HG03108 (cell line): ENCODE data around the gene PRKN.
"Not testable (repeated sequence)": the region's sequence is repeated elsewhere in the genome, so short reads cannot be mapped to it uniquely, and the experiment has no call there.

Experiments used
- ATAC-seq: cut with Tn5 transposase; IDR thresholded peaks from one replicate; pipeline ENCODE4 v1.9.1; 2021; ENCODE audit warnings: moderate library complexity; ENCODE audit not compliant: unreplicated experiment

PRKN gene

GRCh38 chr6:161926324-161926723, 801.2 kb downstream of the PRKN start:
- no peak for ATAC-seq

- no peak for ATAC-seq
These were observed 803.0 kb downstream of the PRKN start for GRCh38 chr6:161924516-161925116.

- no peak for ATAC-seq
These were observed 804.9 kb downstream of the PRKN start for GRCh38 chr6:161922631-161923119.

GRCh38 chr6:161921602-161922395, 805.8 kb downstream of the PRKN start:
- ATAC-seq: no peak

- ATAC-seq: no peak
These were observed 807.9 kb downstream of the PRKN start for GRCh38 chr6:161919691-161920090.

- no peak for ATAC-seq
These were observed 808.8 kb downstream of the PRKN start for GRCh38 chr6:161918628-161919205.

- no peak for ATAC-seq
These were observed 809.4 kb downstream of the PRKN start for GRCh38 chr6:161918109-161918531.

GRCh38 chr6:161917645-161918044, 809.9 kb downstream of the PRKN start:
- no peak for ATAC-seq

GRCh38 chr6:161915456-161915964, 812.1 kb downstream of the PRKN start:
- no peak for ATAC-seq

GRCh38 chr6:161908872-161909271, 818.7 kb downstream of the PRKN start:
- ATAC-seq: no peak

GRCh38 chr6:161906571-161906970, 821.0 kb downstream of the PRKN start:
- ATAC-seq: no peak

GRCh38 chr6:161903584-161904212, 823.9 kb downstream of the PRKN start:
- no peak for ATAC-seq

- no peak for ATAC-seq
These were observed 825.7 kb downstream of the PRKN start for GRCh38 chr6:161901740-161902426.

- no peak for ATAC-seq
These were observed 833.1 kb downstream of the PRKN start for GRCh38 chr6:161894436-161894835.

GRCh38 chr6:161891542-161891941, 836.0 kb downstream of the PRKN start:
- ATAC-seq: no peak

GRCh38 chr6:161890832-161891297, 836.7 kb downstream of the PRKN start:
- no peak for ATAC-seq

- no peak for ATAC-seq
These were observed 837.3 kb downstream of the PRKN start for GRCh38 chr6:161890133-161890831.

- ATAC-seq: no peak
These were observed 838.2 kb downstream of the PRKN start for GRCh38 chr6:161889324-161889723.

- ATAC-seq: not testable (repeated sequence)
These were observed 841.0 kb downstream of the PRKN start for GRCh38 chr6:161886545-161886944.

GRCh38 chr6:161884782-161885181, 842.8 kb downstream of the PRKN start:
- ATAC-seq: no peak
